DOHH2 (cell line): ENCODE results near the gene ADGRG4.

Experiments
- H3F3A ChIP-seq: fragments of 200-600 bp; sonication (generic), shearing (Covaris generic); 2 replicates; pipeline ENCODE4 v1.6.0; 2016; ENCODE audit warnings: antibody characterized with exemption, mild to moderate bottlenecking; ENCODE audit not compliant: control insufficient read depth, insufficient read depth
- H3K27ac ChIP-seq: fragments of 200-600 bp; sonication (generic); 2 replicates; pipeline ENCODE4 v1.5.1; 2014; ENCODE audit warnings: low read depth, mild to moderate bottlenecking, low read length, moderate library complexity
- H3K27me3 ChIP-seq: fragments of 200-600 bp; sonication (generic); 2 replicates; pipeline ENCODE4 v1.6.1; 2014; ENCODE audit warnings: mild to moderate bottlenecking, low read length, mixed read lengths; ENCODE audit not compliant: control insufficient read depth
- H3K36me3 ChIP-seq: fragments of 200-600 bp; sonication (generic); 2 replicates; pipeline ENCODE4 v1.6.1; 2014; ENCODE audit warnings: mild to moderate bottlenecking, low read length, moderate library complexity, mixed read lengths; ENCODE audit not compliant: control insufficient read depth
- H3K4me1 ChIP-seq: fragments of 200-600 bp; sonication (generic); 2 replicates; pipeline ENCODE4 v1.6.1; 2014; ENCODE audit warnings: mild to moderate bottlenecking, low read length, mixed read lengths; ENCODE audit not compliant: control insufficient read depth
- H3K4me2 ChIP-seq: fragments of 200-600 bp; sonication (generic); 2 replicates; pipeline ENCODE4 v1.6.0; 2014; ENCODE audit warnings: mild to moderate bottlenecking, low read length, moderate library complexity
- H3K4me3 ChIP-seq: fragments of 200-600 bp; sonication (generic); 2 replicates; pipeline ENCODE4 v1.5.1; 2014; ENCODE audit warnings: mild to moderate bottlenecking, low read length, mixed read lengths
- H3K79me2 ChIP-seq: fragments of 200-600 bp; sonication (generic); 2 replicates; pipeline ENCODE4 v1.6.1; 2014; ENCODE audit warnings: mild to moderate bottlenecking, low read length, mixed read lengths; ENCODE audit not compliant: control insufficient read depth
- H3K9me2 ChIP-seq: fragments of 200-600 bp; sonication (generic); replicated peaks from 2 replicates; pipeline ENCODE4 v1.6.1; 2014; ENCODE audit warnings: mild to moderate bottlenecking, low read length, mixed read lengths; ENCODE audit not compliant: control insufficient read depth
- H3K9me3 ChIP-seq: fragments of 200-600 bp; sonication (generic); 2 replicates; pipeline ENCODE4 v1.6.1; 2014; ENCODE audit warnings: antibody characterized with exemption, low read length, mixed read lengths; ENCODE audit not compliant: control insufficient read depth, insufficient read depth
- H4K20me1 ChIP-seq: fragments of 200-600 bp; sonication (generic); 2 replicates; pipeline ENCODE4 v1.6.0; 2014; ENCODE audit warnings: low read depth, mild to moderate bottlenecking, antibody characterized with exemption, low read length, moderate library complexity; ENCODE audit not compliant: control insufficient read depth, insufficient read depth
- EZH2phosphoT487 ChIP-seq: fragments of 200-600 bp; sonication (generic); IDR thresholded peaks from 2 replicates; pipeline ENCODE4 v1.6.1; 2017; ENCODE audit warnings: borderline replicate concordance, mild to moderate bottlenecking, antibody characterized with exemption, low read length, moderate library complexity, mixed read lengths
- TF ChIP-seq, protein P1 (sequence below): fragments of 200-600 bp; sonication (generic); IDR thresholded peaks from one replicate; pipeline ENCODE4 v1.5.1; 2014; ENCODE audit warnings: antibody characterized with exemption, mild to moderate bottlenecking, low read depth, low read length; ENCODE audit not compliant: poor library complexity, severe bottlenecking

Gene ADGRG4

DNA sequence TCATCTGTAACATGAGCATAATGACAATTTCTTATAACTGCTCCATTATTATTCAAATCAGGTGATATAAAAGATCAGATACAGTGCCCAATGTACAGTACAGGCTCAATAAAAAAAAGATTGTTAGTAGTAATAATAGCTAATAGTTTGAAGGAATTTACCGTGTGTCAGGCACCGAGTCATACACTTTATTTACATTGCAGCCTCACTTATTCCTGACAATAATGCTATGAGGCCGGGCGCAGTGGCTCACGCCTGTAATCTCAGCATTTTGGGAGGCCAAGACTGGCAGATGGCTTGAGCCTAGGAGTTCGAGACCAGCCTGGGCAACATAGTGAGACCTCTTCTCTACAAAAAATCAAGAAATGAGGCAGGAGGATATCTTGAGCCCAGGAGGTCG lies 39.4 kb upstream of the ADGRG4 start:
- Histone ChIP-seq H3K27me3 (no peaks in the 10 kb centered on the region), H4K20me1 (no peaks in the 10 kb centered on the region), H3K9me2 (no peaks in the 10 kb centered on the region), H3K79me2 (no peaks in the 10 kb centered on the region), H3K9me3 (no peaks in the 10 kb centered on the region), H3K36me3 (no peaks in the 10 kb centered on the region), H3K4me3 (no peak overlapping the region), H3K4me2 (no peak overlapping the region), H3K4me1 (no peaks in the 10 kb centered on the region), H3K27ac (no peak overlapping the region), H3F3A (no peaks in the 10 kb centered on the region)
- TF ChIP-seq, protein P1, sequence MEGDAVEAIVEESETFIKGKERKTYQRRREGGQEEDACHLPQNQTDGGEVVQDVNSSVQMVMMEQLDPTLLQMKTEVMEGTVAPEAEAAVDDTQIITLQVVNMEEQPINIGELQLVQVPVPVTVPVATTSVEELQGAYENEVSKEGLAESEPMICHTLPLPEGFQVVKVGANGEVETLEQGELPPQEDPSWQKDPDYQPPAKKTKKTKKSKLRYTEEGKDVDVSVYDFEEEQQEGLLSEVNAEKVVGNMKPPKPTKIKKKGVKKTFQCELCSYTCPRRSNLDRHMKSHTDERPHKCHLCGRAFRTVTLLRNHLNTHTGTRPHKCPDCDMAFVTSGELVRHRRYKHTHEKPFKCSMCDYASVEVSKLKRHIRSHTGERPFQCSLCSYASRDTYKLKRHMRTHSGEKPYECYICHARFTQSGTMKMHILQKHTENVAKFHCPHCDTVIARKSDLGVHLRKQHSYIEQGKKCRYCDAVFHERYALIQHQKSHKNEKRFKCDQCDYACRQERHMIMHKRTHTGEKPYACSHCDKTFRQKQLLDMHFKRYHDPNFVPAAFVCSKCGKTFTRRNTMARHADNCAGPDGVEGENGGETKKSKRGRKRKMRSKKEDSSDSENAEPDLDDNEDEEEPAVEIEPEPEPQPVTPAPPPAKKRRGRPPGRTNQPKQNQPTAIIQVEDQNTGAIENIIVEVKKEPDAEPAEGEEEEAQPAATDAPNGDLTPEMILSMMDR = no peak
- TF ChIP-seq EZH2phosphoT487 = no peak

GRCh38 chrX:136262243-136262642 lies 38.5 kb upstream of the ADGRG4 start:
- H3K9me2 ChIP-seq = no peaks in the 10 kb centered on the region
- no peaks in the 10 kb centered on the region for H3K4me1 ChIP-seq
- H3K4me2 ChIP-seq = no peak overlapping the region

GRCh38 chrX:136262812-136263315 lies 37.9 kb upstream of the ADGRG4 start:
- Histone ChIP-seq H3K79me2 (no peaks in the 10 kb centered on the region), H3K4me3 (no peak overlapping the region), H3K27ac (no peak overlapping the region), H3K9me2 (no peaks in the 10 kb centered on the region), H3K27me3 (no peaks in the 10 kb centered on the region), H3F3A (no peaks in the 10 kb centered on the region), H3K36me3 (no peaks in the 10 kb centered on the region), H4K20me1 (no peaks in the 10 kb centered on the region), H3K9me3 (no peaks in the 10 kb centered on the region), H3K4me1 (no peaks in the 10 kb centered on the region; the same call in 1 of the 2 replicates), H3K4me2 (no peak overlapping the region)
- TF ChIP-seq, protein P1 = no peak
- no peak for TF ChIP-seq EZH2phosphoT487

More at GRCh38 chrX:136262243-136262642, 38.5 kb upstream of the ADGRG4 start:
- Histone ChIP-seq H3K36me3 (no peaks in the 10 kb centered on the region), H3K9me3 (no peaks in the 10 kb centered on the region), H3K27ac (no peak overlapping the region), H3K27me3 (no peaks in the 10 kb centered on the region), H3F3A (no peaks in the 10 kb centered on the region), H3K4me3 (no peak overlapping the region), H4K20me1 (no peaks in the 10 kb centered on the region), H3K79me2 (no peaks in the 10 kb centered on the region)
- TF ChIP-seq EZH2phosphoT487 = no peak
- TF ChIP-seq, protein P1 = no peak

GRCh38 chrX:136266828-136267227 lies 33.9 kb upstream of the ADGRG4 start:
- Histone ChIP-seq H3K4me3 (no peak overlapping the region), H3K79me2 (no peaks in the 10 kb centered on the region), H3K9me2 (no peaks in the 10 kb centered on the region), H3K27ac (no peak overlapping the region), H4K20me1 (no peaks in the 10 kb centered on the region), H3K4me2 (no peak overlapping the region), H3K36me3 (no peaks in the 10 kb centered on the region), H3K9me3 (no peaks in the 10 kb centered on the region), H3K4me1 (peaks cover 28% of the 10 kb centered on the region), H3F3A (no peaks in the 10 kb centered on the region), H3K27me3 (no peaks in the 10 kb centered on the region)
- TF ChIP-seq EZH2phosphoT487 = no peak
- TF ChIP-seq, protein P1 = no peak
